Neutrophil (primary cell): Measurements from ENCODE around the gene MYL3.

Experiments used
- H3K27ac ChIP-seq: fragments of 200-600 bp; sonication (generic); 2 replicates; pipeline ENCODE4 v1.5.1; 2016; ENCODE audit warnings: mild to moderate bottlenecking, moderate library complexity
- H3K27me3 ChIP-seq: fragments of 200-600 bp; sonication (generic); 2 replicates; pipeline ENCODE4 v1.6.0; 2016; ENCODE audit warnings: mild to moderate bottlenecking
- H3K36me3 ChIP-seq: fragments of 200-600 bp; sonication (generic); 2 replicates; pipeline ENCODE4 v1.5.1; 2017
- H3K4me1 ChIP-seq, 2 experiments: fragments of 200-600 bp in 1 of 2; sonication (generic) in 1 of 2; 1 replicate in 1 of 2; 2 replicates in 1 of 2; pipeline versions ENCODE4 v1.5.1 to v1.6.1; 2013 to 2016; ENCODE audit warnings: low read depth in 1 of 2, low read length in 1 of 2, mild to moderate bottlenecking in 1 of 2, moderate library complexity in 1 of 2; ENCODE audit not compliant: control insufficient read depth in 1 of 2, insufficient read depth in 1 of 2
- H3K4me3 ChIP-seq, 2 experiments: fragments of 200-600 bp in 1 of 2; sonication (generic) in 1 of 2; 1 replicate in 1 of 2; 2 replicates in 1 of 2; pipeline ENCODE4 v1.5.1; 2013 to 2016; ENCODE audit warnings: low read depth in 1 of 2, low read length in 1 of 2, mild to moderate bottlenecking in 1 of 2, moderate library complexity in 1 of 2
- H3K9me3 ChIP-seq: fragments of 200-600 bp; sonication (generic); 2 replicates; pipeline ENCODE4 v1.5.1; 2016
- TF ChIP-seq, protein P1 (sequence below): fragments of 200-600 bp; sonication (generic); IDR thresholded peaks from 2 replicates; pipeline ENCODE4 v1.5.1; 2016; ENCODE audit warnings: antibody characterized with exemption

MYL3 gene

GRCh38 chr3:46870651-46871050 is 7.4 kb upstream of the MYL3 start:
- H3K27me3 ChIP-seq: peaks cover 53% of the 10 kb centered on the region
- no peaks in the 10 kb centered on the region for H3K9me3 ChIP-seq
- peaks cover 1 to 3% of the 10 kb centered on the region in 2 experiments for H3K4me1 ChIP-seq

GRCh38 chr3:46869440-46869839 is 6.2 kb upstream of the MYL3 start:
- H3K36me3 ChIP-seq: no peaks in the 10 kb centered on the region
- no peak overlapping the region for H3K27ac ChIP-seq
- TF ChIP-seq, protein P1, sequence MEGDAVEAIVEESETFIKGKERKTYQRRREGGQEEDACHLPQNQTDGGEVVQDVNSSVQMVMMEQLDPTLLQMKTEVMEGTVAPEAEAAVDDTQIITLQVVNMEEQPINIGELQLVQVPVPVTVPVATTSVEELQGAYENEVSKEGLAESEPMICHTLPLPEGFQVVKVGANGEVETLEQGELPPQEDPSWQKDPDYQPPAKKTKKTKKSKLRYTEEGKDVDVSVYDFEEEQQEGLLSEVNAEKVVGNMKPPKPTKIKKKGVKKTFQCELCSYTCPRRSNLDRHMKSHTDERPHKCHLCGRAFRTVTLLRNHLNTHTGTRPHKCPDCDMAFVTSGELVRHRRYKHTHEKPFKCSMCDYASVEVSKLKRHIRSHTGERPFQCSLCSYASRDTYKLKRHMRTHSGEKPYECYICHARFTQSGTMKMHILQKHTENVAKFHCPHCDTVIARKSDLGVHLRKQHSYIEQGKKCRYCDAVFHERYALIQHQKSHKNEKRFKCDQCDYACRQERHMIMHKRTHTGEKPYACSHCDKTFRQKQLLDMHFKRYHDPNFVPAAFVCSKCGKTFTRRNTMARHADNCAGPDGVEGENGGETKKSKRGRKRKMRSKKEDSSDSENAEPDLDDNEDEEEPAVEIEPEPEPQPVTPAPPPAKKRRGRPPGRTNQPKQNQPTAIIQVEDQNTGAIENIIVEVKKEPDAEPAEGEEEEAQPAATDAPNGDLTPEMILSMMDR: no peak
- no peaks in the 10 kb centered on the region for H3K9me3 ChIP-seq
- no peak overlapping the region for H3K4me3 ChIP-seq
- peaks cover 13 to 15% of the 10 kb centered on the region in 2 experiments for H3K4me1 ChIP-seq
- H3K27me3 ChIP-seq: peaks cover 41% of the 10 kb centered on the region

More at GRCh38 chr3:46870651-46871050, 7.4 kb upstream of the MYL3 start:
- Histone ChIP-seq H3K36me3 (no peaks in the 10 kb centered on the region), H3K27ac (no peak overlapping the region), H3K4me3 (no peak overlapping the region)
- TF ChIP-seq, protein P1: no peak

GRCh38 chr3:46868948-46869347 is 5.7 kb upstream of the MYL3 start:
- Histone ChIP-seq H3K27me3 (peaks cover 36% of the 10 kb centered on the region), H3K9me3 (no peaks in the 10 kb centered on the region), H3K4me3 (no peak overlapping the region), H3K36me3 (no peaks in the 10 kb centered on the region), H3K27ac (no peak overlapping the region), H3K4me1 (peaks cover 13 to 15% of the 10 kb centered on the region in 2 experiments)
- TF ChIP-seq, protein P1: no peak

GRCh38 chr3:46868287-46868686 is 5.0 kb upstream of the MYL3 start:
- Histone ChIP-seq H3K27me3 (peaks cover 29% of the 10 kb centered on the region), H3K9me3 (no peaks in the 10 kb centered on the region)
- TF ChIP-seq, protein P1: no peak

GRCh38 chr3:46867550-46867898 is 4.3 kb upstream of the MYL3 start:
- no peak overlapping the region for H3K4me3 ChIP-seq
- peaks cover 13 to 15% of the 10 kb centered on the region in 2 experiments for H3K4me1 ChIP-seq
- H3K9me3 ChIP-seq: no peaks in the 10 kb centered on the region
- H3K27me3 ChIP-seq: peaks cover 22% of the 10 kb centered on the region
- TF ChIP-seq, protein P1: no peak
- no peaks in the 10 kb centered on the region for H3K36me3 ChIP-seq
- H3K27ac ChIP-seq: no peak overlapping the region

More at GRCh38 chr3:46868287-46868686, 5.0 kb upstream of the MYL3 start:
- no peak overlapping the region for H3K27ac ChIP-seq
- H3K36me3 ChIP-seq: no peaks in the 10 kb centered on the region
- H3K4me3 ChIP-seq: no peak overlapping the region
- H3K4me1 ChIP-seq: peaks cover 13 to 15% of the 10 kb centered on the region in 2 experiments
